HepG2 (cell line): ENCODE data around the gene OPA3. TPM values are rescaled to one million over a fixed set of nuclear protein-coding genes. Genes with fewer than 3 reads are reported as not detected.

ENCODE experiments used
- ATF1 ChIP-seq: IDR thresholded peaks from 2 replicates; pipeline ENCODE4 v1.6.1; 2016; ENCODE audit warnings: mild to moderate bottlenecking, control low read depth
- CBX1 ChIP-seq: IDR thresholded peaks from one replicate; pipeline ENCODE4 v1.6.1; 2016; ENCODE audit warnings: antibody characterized with exemption, low read depth
- CBX2 ChIP-seq, 2 experiments: fragments of 200-600 bp in 1 of 2; sonication (generic); formaldehyde crosslinking in 1 of 2; IDR thresholded peaks; 2 replicates each; pipeline versions ENCODE4 v1.7.0 to v1.8.1; 2018 to 2022; ENCODE audit warnings: low read depth in 2 of 2, low read length in 1 of 2, mild to moderate bottlenecking in 1 of 2, missing genetic modification reagents in 1 of 2
- ETV5 ChIP-seq: IDR thresholded peaks from 2 replicates; pipeline ENCODE4 v1.6.1; 2018; ENCODE audit warnings: missing biosample characterization, missing genetic modification reagents, inconsistent platforms, borderline replicate concordance
- JARID2 ChIP-seq: sonication (generic); formaldehyde crosslinking; IDR thresholded peaks from 2 replicates; pipeline ENCODE4 v1.8.1; 2023; ENCODE audit warnings: missing genetic modification reagents, inconsistent platforms; ENCODE audit not compliant: insufficient replicate concordance
- MAFF ChIP-seq: IDR thresholded peaks from 2 replicates; pipeline ENCODE4 v1.6.1; 2011; ENCODE audit warnings: low read depth, low read length, improper control_type of control experiment
- PHF8 ChIP-seq: sonication (generic); formaldehyde crosslinking; IDR thresholded peaks from 2 replicates; pipeline ENCODE4 v1.5.0; 2020; ENCODE audit warnings: missing genetic modification reagents
- PITX1 ChIP-seq: sonication (generic); formaldehyde crosslinking; IDR thresholded peaks from 2 replicates; pipeline ENCODE4 v1.5.1; 2020; ENCODE audit warnings: mild to moderate bottlenecking, missing genetic modification reagents
- RAD51 ChIP-seq: fragments of 450-650 bp; IDR thresholded peaks from 2 replicates; pipeline ENCODE4 v1.6.1; 2016; ENCODE audit warnings: borderline replicate concordance
- REL ChIP-seq: sonication (generic); formaldehyde crosslinking; conservative IDR thresholded peaks from 2 replicates; pipeline ENCODE4 v1.8.0; 2022; ENCODE audit warnings: mild to moderate bottlenecking, missing genetic modification reagents, moderate library complexity
- SIN3B ChIP-seq: fragments of 150-350 bp; IDR thresholded peaks from 2 replicates; pipeline ENCODE4 v1.6.1; 2014; ENCODE audit warnings: low read length
- SIX1 ChIP-seq: sonication (generic); formaldehyde crosslinking; IDR thresholded peaks from 2 replicates; pipeline ENCODE4 v1.4.0; 2020; ENCODE audit warnings: missing genetic modification reagents, borderline replicate concordance
- TARDBP ChIP-seq: sonication (generic); formaldehyde crosslinking; IDR thresholded peaks from 2 replicates; pipeline ENCODE4 v1.8.0; 2022; ENCODE audit warnings: mild to moderate bottlenecking, missing genetic modification reagents
- YEATS2 ChIP-seq: sonication (generic); formaldehyde crosslinking; IDR thresholded peaks from 2 replicates; pipeline ENCODE4 v1.4.0; 2020; ENCODE audit warnings: missing genetic modification reagents, borderline replicate concordance
- ZBTB3 ChIP-seq: sonication (generic); formaldehyde crosslinking; IDR thresholded peaks from 2 replicates; pipeline ENCODE4 v1.4.0; 2020; ENCODE audit warnings: low read depth, mild to moderate bottlenecking, moderate library complexity, missing genetic modification reagents, borderline replicate concordance
- ZFP1 ChIP-seq: IDR thresholded peaks from 2 replicates; pipeline ENCODE4 v1.6.1; 2016
- ZMYM4 ChIP-seq: sonication (generic); formaldehyde crosslinking; IDR thresholded peaks from 2 replicates; pipeline ENCODE4 v1.8.1; 2023; ENCODE audit warnings: mild to moderate bottlenecking, missing genetic modification reagents
- ZNF282 ChIP-seq: fragments of 450-650 bp; IDR thresholded peaks from 2 replicates; pipeline ENCODE4 v1.6.1; 2018; ENCODE audit not compliant: partially characterized antibody
- ZNF713 ChIP-seq: sonication (generic); formaldehyde crosslinking; IDR thresholded peaks from 2 replicates; pipeline ENCODE4 v1.4.0; 2020; ENCODE audit warnings: mild to moderate bottlenecking, missing genetic modification reagents
- ZSCAN29 ChIP-seq: sonication (generic); formaldehyde crosslinking; conservative IDR thresholded peaks from 2 replicates; pipeline ENCODE4 v1.4.0; 2020; ENCODE audit warnings: mild to moderate bottlenecking, missing genetic modification reagents
- ZSCAN30 ChIP-seq: sonication (generic); formaldehyde crosslinking; IDR thresholded peaks from 2 replicates; pipeline ENCODE4 v1.5.0; 2020; ENCODE audit warnings: mild to moderate bottlenecking, missing genetic modification reagents
- polyA plus RNA-seq, 8 experiments: library from polyadenylated mRNA; depleted of rRNA in 3 of 8; stranded (reverse) in 7 of 8; unstranded in 1 of 8; fragments of >200 nt; fragmentation: Illumina TruSeq in 4 of 8; extraction: Trizol in 4 of 8; gene quantifications; 2 replicates each; pipeline versions ENCODE4 v1.2.1 to v1.2.3, GENCODE V29; 2011 to 2016; ENCODE audit warnings: low read depth in 4 of 8, missing spikeins in 1 of 8, mixed read lengths in 1 of 8; ENCODE audit not compliant: insufficient read depth in 1 of 8
- total RNA-seq, 5 experiments: library from RNA; depleted of rRNA; stranded (reverse); fragments of >200 nt; fragmentation: Illumina TruSeq; extraction: Trizol; gene quantifications; 2 replicates each; pipeline ENCODE4 v1.2.3, GENCODE V29; 2016; ENCODE audit warnings: low read depth in 1 of 5
- TF ChIP-seq, protein P1 (sequence below): sonication (generic); formaldehyde crosslinking; IDR thresholded peaks from 2 replicates; pipeline ENCODE4 v1.5.0; 2020; ENCODE audit warnings: mild to moderate bottlenecking, missing genetic modification reagents
- TF ChIP-seq, protein P2 (sequence below): sonication (generic); formaldehyde crosslinking; conservative IDR thresholded peaks from 2 replicates; pipeline ENCODE4 v1.4.0; 2020; ENCODE audit warnings: mild to moderate bottlenecking, missing genetic modification reagents, moderate library complexity
- TF ChIP-seq, protein P3 (sequence below): sonication (generic); formaldehyde crosslinking; IDR thresholded peaks from 2 replicates; pipeline ENCODE4 v1.4.0; 2020; ENCODE audit warnings: missing genetic modification reagents; ENCODE audit errors: not compliant biosample characterization

The OPA3 gene
- total and polyA plus RNA-seq, 2 of the 13 experiments (the other 11 are each of a cell fraction or from before 2014, with no cell fraction given): 8.3 to 17.7 TPM

DNA sequence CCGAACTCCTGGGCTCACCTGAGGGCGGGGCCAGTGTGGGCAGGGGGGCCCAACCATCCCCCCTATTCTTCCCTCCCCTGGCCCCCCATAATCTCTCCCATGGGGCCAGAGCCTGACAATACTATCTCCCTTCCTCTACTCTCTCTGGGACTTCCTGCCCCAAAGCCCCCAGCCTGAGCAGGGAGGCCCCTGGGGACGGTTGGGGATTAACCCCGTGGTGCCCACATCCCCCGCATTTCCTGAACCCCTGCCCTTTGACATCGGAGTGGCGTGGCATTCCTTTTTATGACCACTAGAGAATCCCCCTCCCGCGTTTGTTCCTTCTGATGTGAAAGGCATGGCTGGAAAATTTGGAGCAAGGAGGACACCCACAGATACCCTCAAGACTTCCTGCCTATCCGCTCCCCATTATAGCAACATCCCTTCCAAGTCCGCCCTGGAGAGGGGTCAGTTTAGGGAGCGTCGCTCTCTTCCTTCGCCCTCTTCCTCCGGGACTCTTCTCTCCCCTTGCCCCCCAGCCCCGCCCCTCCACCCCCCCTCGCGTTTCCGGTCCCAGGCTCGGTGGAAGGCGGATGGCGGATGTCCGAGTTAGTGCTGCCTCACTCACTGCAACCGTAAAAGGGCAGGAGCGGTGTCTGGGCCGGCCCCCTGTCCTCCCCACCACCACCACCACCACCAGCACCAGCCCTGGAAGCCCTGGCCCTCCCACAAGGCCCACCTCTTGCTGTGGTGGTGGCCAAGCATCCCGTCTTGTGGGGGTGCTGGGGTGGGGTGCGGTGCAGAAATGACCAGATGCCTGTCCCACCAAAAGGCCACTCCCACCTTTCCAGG is 75.5 kb downstream of the OPA3 start (continued):
- TF ChIP-seq ZBTB3 (0 out of 2 replicates have a peak, but pooled peaks have one; percentile 34), SIX1 (CRISPR knock-in tag) (no peak), CBX1 (no peak), JARID2 (CRISPR knock-in tag) (no peak), TARDBP (CRISPR knock-in tag) (0 out of 2 replicates have a peak, but pooled peaks have one; percentile 5), YEATS2 (CRISPR knock-in tag) (no peak), ZSCAN29 (CRISPR knock-in tag) (0 out of 2 replicates have a peak, but pooled peaks have one; percentile 29), ZMYM4 (CRISPR knock-in tag) (peak; percentile 28; the same call in 1 of the 2 replicates), REL (CRISPR knock-in tag) (no peak), RAD51 (no peak), PITX1 (CRISPR knock-in tag) (peak; percentile 34; the same call in 1 of the 2 replicates), PHF8 (CRISPR knock-in tag) (0 out of 2 replicates have a peak, but pooled peaks have one; percentile 39), CBX2 (IDR thresholded peaks at IDR 0.05; ENCODE audit: low read depth, low read length) (no peak), CBX2 (CRISPR knock-in tag; IDR thresholded peaks at IDR 0.05; ENCODE audit: low read depth) (no peak), ZFP1 (no peak), ZNF282 (no peak), ZSCAN30 (CRISPR knock-in tag) (no peak), ZNF713 (CRISPR knock-in tag) (no peak), ETV5 (CRISPR knock-in tag) (peak; percentile 68), SIN3B (no peak), ATF1 (CRISPR knock-in tag) (no peak), MAFF (no peak)
- TF ChIP-seq, protein P1, sequence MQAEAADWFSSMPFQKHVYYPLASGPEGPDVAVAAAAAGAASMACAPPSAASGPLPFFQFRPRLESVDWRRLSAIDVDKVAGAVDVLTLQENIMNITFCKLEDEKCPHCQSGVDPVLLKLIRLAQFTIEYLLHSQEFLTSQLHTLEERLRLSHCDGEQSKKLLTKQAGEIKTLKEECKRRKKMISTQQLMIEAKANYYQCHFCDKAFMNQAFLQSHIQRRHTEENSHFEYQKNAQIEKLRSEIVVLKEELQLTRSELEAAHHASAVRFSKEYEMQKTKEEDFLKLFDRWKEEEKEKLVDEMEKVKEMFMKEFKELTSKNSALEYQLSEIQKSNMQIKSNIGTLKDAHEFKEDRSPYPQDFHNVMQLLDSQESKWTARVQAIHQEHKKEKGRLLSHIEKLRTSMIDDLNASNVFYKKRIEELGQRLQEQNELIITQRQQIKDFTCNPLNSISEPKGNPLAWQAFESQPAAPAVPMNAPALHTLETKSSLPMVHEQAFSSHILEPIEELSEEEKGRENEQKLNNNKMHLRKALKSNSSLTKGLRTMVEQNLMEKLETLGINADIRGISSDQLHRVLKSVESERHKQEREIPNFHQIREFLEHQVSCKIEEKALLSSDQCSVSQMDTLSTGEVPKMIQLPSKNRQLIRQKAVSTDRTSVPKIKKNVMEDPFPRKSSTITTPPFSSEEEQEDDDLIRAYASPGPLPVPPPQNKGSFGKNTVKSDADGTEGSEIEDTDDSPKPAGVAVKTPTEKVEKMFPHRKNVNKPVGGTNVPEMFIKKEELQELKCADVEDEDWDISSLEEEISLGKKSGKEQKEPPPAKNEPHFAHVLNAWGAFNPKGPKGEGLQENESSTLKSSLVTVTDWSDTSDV (CRISPR knock-in tag): 0 out of 2 replicates have a peak, but pooled peaks have one; percentile 22
- TF ChIP-seq, protein P2, sequence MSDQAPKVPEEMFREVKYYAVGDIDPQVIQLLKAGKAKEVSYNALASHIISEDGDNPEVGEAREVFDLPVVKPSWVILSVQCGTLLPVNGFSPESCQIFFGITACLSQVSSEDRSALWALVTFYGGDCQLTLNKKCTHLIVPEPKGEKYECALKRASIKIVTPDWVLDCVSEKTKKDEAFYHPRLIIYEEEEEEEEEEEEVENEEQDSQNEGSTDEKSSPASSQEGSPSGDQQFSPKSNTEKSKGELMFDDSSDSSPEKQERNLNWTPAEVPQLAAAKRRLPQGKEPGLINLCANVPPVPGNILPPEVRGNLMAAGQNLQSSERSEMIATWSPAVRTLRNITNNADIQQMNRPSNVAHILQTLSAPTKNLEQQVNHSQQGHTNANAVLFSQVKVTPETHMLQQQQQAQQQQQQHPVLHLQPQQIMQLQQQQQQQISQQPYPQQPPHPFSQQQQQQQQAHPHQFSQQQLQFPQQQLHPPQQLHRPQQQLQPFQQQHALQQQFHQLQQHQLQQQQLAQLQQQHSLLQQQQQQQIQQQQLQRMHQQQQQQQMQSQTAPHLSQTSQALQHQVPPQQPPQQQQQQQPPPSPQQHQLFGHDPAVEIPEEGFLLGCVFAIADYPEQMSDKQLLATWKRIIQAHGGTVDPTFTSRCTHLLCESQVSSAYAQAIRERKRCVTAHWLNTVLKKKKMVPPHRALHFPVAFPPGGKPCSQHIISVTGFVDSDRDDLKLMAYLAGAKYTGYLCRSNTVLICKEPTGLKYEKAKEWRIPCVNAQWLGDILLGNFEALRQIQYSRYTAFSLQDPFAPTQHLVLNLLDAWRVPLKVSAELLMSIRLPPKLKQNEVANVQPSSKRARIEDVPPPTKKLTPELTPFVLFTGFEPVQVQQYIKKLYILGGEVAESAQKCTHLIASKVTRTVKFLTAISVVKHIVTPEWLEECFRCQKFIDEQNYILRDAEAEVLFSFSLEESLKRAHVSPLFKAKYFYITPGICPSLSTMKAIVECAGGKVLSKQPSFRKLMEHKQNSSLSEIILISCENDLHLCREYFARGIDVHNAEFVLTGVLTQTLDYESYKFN (CRISPR knock-in tag): 0 out of 2 replicates have a peak, but pooled peaks have one; percentile 9
- TF ChIP-seq, protein P3, sequence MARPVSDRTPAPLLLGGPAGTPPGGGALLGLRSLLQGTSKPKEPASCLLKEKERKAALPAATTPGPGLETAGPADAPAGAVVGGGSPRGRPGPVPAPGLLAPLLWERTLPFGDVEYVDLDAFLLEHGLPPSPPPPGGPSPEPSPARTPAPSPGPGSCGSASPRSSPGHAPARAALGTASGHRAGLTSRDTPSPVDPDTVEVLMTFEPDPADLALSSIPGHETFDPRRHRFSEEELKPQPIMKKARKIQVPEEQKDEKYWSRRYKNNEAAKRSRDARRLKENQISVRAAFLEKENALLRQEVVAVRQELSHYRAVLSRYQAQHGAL (CRISPR knock-in tag): no peak
